GM12878 (cell line): Measurements from ENCODE around the gene F12.

ENCODE experiments used
- CTCF ChIP-seq, 3 experiments: IDR thresholded peaks in 2 of 3; conservative IDR thresholded peaks in 1 of 3; 2 replicates each; pipeline ENCODE4 v1.5.1; 2011; ENCODE audit warnings: low read depth in 3 of 3, low read length in 3 of 3, mild to moderate bottlenecking in 3 of 3, control low read depth in 2 of 3, moderate library complexity in 2 of 3, inconsistent platforms in 1 of 3, mixed read lengths in 1 of 3; ENCODE audit not compliant: control insufficient read depth in 2 of 3, insufficient read depth in 1 of 3; ENCODE audit errors: extremely low read depth in 1 of 3
- RAD21 ChIP-seq: IDR thresholded peaks from 2 replicates; pipeline ENCODE4 v1.6.1; 2011; ENCODE audit warnings: mild to moderate bottlenecking, low read depth, low read length, moderate library complexity; ENCODE audit not compliant: insufficient read depth

- no peak for TF ChIP-seq RAD21
- no peak for TF ChIP-seq CTCF (IDR thresholded peaks at IDR 0.05 in 2 of 3, conservative IDR thresholded peaks at IDR 0.05 in 1 of 3; ENCODE audit: control insufficient read depth in 2 of 3, extremely low read depth in 1 of 3, insufficient read depth in 1 of 3, low read depth in 3 of 3, low read length in 3 of 3)
Measured at GRCh38 chr5:177396807-177397206, 12.6 kb downstream of the F12 start.
